ENCODE data around the gene EFCAB14.
"Not testable (repeated sequence)": the region's sequence is repeated elsewhere in the genome, so short reads cannot be mapped to it uniquely, and the experiment has no call there.

EFCAB14 gene

DNA sequence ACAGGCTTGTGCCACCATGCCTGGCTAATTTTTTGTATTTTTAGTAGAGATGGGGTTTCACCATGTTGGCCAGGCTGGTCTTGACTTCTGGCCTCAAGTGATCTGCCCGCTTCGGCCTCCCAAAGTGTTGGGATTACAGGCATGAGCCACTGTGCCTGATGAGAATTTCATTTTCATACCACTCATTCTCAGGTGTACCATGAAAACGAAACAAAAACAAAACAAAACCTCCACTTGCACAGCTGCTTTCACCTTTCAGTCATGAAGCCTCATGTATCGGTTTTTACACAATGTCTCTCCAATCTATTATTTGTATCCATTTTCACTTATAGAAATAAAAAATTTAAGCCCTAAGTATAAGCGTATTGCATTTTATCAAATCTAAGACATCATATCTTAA lies 58.8 kb downstream of the EFCAB14 start:
- H3K36me3 ChIP-seq (ENCODE audit: control insufficient read depth, insufficient read depth, low read length), result peaks cover 10% of the 10 kb centered on the region
- H3K4me3 ChIP-seq (ENCODE audit: low read depth, low read length); H3K9ac ChIP-seq (ENCODE audit: low read depth, low read length); H3K27me3 ChIP-seq (ENCODE audit: control insufficient read depth, insufficient read depth, low read length); H3K9me3 ChIP-seq (ENCODE audit: control insufficient read depth, insufficient read depth, low read length); H3K4me1 ChIP-seq (ENCODE audit: control insufficient read depth, insufficient read depth, low read length): not testable (repeated sequence)

- Histone ChIP-seq H3K4me1 (ENCODE audit: control insufficient read depth, insufficient read depth, low read length) (no peaks in the 10 kb centered on the region), H3K36me3 (ENCODE audit: control insufficient read depth, insufficient read depth, low read length) (peaks cover 8% of the 10 kb centered on the region), H3K9ac (ENCODE audit: low read depth, low read length) (no peak overlapping the region), H3K4me3 (ENCODE audit: low read depth, low read length) (no peak overlapping the region), H3K27me3 (ENCODE audit: control insufficient read depth, insufficient read depth, low read length) (no peaks in the 10 kb centered on the region), H3K9me3 (ENCODE audit: control insufficient read depth, insufficient read depth, low read length) (no peaks in the 10 kb centered on the region)
Observed at GRCh38 chr1:46659307-46659870, 59.5 kb downstream of the EFCAB14 start.

GRCh38 chr1:46657775-46658174 lies 61.1 kb downstream of the EFCAB14 start:
- Histone ChIP-seq H3K9ac (ENCODE audit: low read depth, low read length) (no peak overlapping the region), H3K27me3 (ENCODE audit: control insufficient read depth, insufficient read depth, low read length) (no peaks in the 10 kb centered on the region), H3K9me3 (ENCODE audit: control insufficient read depth, insufficient read depth, low read length) (no peaks in the 10 kb centered on the region), H3K36me3 (ENCODE audit: control insufficient read depth, insufficient read depth, low read length) (peaks cover 5% of the 10 kb centered on the region), H3K4me1 (ENCODE audit: control insufficient read depth, insufficient read depth, low read length) (no peaks in the 10 kb centered on the region), H3K4me3 (ENCODE audit: low read depth, low read length) (no peak overlapping the region)

DNA sequence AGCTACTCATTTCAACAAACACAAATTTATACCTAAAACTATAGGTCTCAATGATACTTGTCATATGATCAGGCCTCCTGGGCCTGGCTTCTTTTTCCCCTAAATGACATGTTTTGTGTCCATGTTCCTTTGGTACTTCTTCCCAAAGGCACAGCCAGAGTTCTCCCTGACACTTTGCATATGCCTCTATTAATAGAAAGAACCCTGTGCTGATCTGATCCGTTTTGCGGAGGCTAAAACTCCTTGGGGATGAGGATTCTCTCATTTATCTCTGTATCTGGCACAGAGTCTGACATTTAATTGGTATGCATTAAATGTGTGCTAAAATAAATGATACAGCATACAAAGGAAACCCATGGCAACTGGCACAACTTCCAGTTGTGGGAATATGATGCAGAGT lies 62.3 kb downstream of the EFCAB14 start:
- peaks cover 5% of the 10 kb centered on the region for H3K36me3 ChIP-seq (ENCODE audit: control insufficient read depth, insufficient read depth, low read length)
- H3K27me3 ChIP-seq (ENCODE audit: control insufficient read depth, insufficient read depth, low read length), result no peaks in the 10 kb centered on the region
- no peak overlapping the region for H3K9ac ChIP-seq (ENCODE audit: low read depth, low read length)
- H3K4me3 ChIP-seq (ENCODE audit: low read depth, low read length), result no peak overlapping the region
- H3K4me1 ChIP-seq (ENCODE audit: control insufficient read depth, insufficient read depth, low read length), result no peaks in the 10 kb centered on the region
- no peaks in the 10 kb centered on the region for H3K9me3 ChIP-seq (ENCODE audit: control insufficient read depth, insufficient read depth, low read length)

DNA sequence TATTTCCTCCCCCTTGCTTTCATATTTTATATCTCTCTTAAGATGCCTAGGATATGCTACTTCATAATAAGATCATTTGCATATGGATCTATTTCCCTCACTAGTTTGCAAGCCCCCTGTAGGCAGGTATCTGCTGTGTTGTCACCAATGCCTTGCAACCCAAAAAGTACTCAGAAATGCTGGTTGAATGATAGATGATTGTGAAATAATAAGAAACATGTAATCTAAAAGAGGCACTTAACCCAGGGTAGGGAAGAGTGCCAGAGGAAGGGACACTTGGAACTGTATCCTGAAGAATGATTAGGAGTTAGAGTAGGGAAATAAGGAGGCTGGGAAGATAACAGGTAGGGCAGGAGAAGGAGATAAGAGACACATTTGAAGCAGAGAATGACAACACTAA lies 63.1 kb downstream of the EFCAB14 start:
- H3K36me3 ChIP-seq (ENCODE audit: control insufficient read depth, insufficient read depth, low read length), result peaks cover 5% of the 10 kb centered on the region

GRCh38 chr1:46654698-46655097 lies 64.2 kb downstream of the EFCAB14 start:
- not testable (repeated sequence) for H3K4me3 ChIP-seq (ENCODE audit: low read depth, low read length); H3K9me3 ChIP-seq (ENCODE audit: control insufficient read depth, insufficient read depth, low read length); H3K27me3 ChIP-seq (ENCODE audit: control insufficient read depth, insufficient read depth, low read length); H3K9ac ChIP-seq (ENCODE audit: low read depth, low read length); H3K36me3 ChIP-seq (ENCODE audit: control insufficient read depth, insufficient read depth, low read length); H3K4me1 ChIP-seq (ENCODE audit: control insufficient read depth, insufficient read depth, low read length)

More for the DNA sequence above, 63.1 kb downstream of the EFCAB14 start:
- Histone ChIP-seq H3K4me3 (ENCODE audit: low read depth, low read length) (no peak overlapping the region), H3K27me3 (ENCODE audit: control insufficient read depth, insufficient read depth, low read length) (no peaks in the 10 kb centered on the region), H3K9ac (ENCODE audit: low read depth, low read length) (no peak overlapping the region), H3K9me3 (ENCODE audit: control insufficient read depth, insufficient read depth, low read length) (no peaks in the 10 kb centered on the region), H3K4me1 (ENCODE audit: control insufficient read depth, insufficient read depth, low read length) (no peaks in the 10 kb centered on the region)

DNA sequence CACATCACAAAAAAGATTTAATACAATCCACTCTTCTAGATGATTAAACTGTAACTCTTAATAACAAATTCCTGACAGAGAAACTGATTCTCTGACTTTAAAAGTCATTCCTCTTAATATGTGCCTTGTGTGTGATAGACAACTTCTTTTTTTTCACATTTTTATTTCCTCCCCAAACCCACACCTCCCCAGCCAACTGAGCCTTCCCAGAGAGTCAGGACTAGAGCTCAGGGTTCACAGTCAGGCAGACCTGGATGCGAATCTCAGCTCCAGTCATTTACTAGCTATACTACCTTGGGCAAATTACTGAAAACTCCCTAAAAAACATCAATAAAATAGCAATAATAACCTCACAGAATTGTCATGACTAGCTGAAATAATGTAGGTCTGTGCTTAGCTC lies 64.9 kb downstream of the EFCAB14 start:
- Histone ChIP-seq H3K36me3 (ENCODE audit: control insufficient read depth, insufficient read depth, low read length) (peaks cover 5% of the 10 kb centered on the region), H3K9ac (ENCODE audit: low read depth, low read length) (no peak overlapping the region)

GRCh38 chr1:46653405-46653958 lies 65.4 kb downstream of the EFCAB14 start:
- H3K9ac ChIP-seq (ENCODE audit: low read depth, low read length), result no peak overlapping the region
- no peaks in the 10 kb centered on the region for H3K9me3 ChIP-seq (ENCODE audit: control insufficient read depth, insufficient read depth, low read length)
- no peaks in the 10 kb centered on the region for H3K27me3 ChIP-seq (ENCODE audit: control insufficient read depth, insufficient read depth, low read length)
- no peaks in the 10 kb centered on the region for H3K4me1 ChIP-seq (ENCODE audit: control insufficient read depth, insufficient read depth, low read length)
- peaks cover 5% of the 10 kb centered on the region for H3K36me3 ChIP-seq (ENCODE audit: control insufficient read depth, insufficient read depth, low read length)
- no peak overlapping the region for H3K4me3 ChIP-seq (ENCODE audit: low read depth, low read length)

More for the DNA sequence above, 64.9 kb downstream of the EFCAB14 start:
- H3K4me1 ChIP-seq (ENCODE audit: control insufficient read depth, insufficient read depth, low read length), result no peaks in the 10 kb centered on the region
- H3K9me3 ChIP-seq (ENCODE audit: control insufficient read depth, insufficient read depth, low read length), result no peaks in the 10 kb centered on the region
- no peaks in the 10 kb centered on the region for H3K27me3 ChIP-seq (ENCODE audit: control insufficient read depth, insufficient read depth, low read length)
- H3K4me3 ChIP-seq (ENCODE audit: low read depth, low read length), result no peak overlapping the region

- H3K4me3 ChIP-seq (ENCODE audit: low read depth, low read length), result no peak overlapping the region
- no peaks in the 10 kb centered on the region for H3K9me3 ChIP-seq (ENCODE audit: control insufficient read depth, insufficient read depth, low read length)
- no peak overlapping the region for H3K9ac ChIP-seq (ENCODE audit: low read depth, low read length)
- H3K4me1 ChIP-seq (ENCODE audit: control insufficient read depth, insufficient read depth, low read length), result no peaks in the 10 kb centered on the region
- H3K36me3 ChIP-seq (ENCODE audit: control insufficient read depth, insufficient read depth, low read length), result peaks cover 5% of the 10 kb centered on the region
- no peaks in the 10 kb centered on the region for H3K27me3 ChIP-seq (ENCODE audit: control insufficient read depth, insufficient read depth, low read length)
Observed at GRCh38 chr1:46652321-46653100, 66.4 kb downstream of the EFCAB14 start.

DNA sequence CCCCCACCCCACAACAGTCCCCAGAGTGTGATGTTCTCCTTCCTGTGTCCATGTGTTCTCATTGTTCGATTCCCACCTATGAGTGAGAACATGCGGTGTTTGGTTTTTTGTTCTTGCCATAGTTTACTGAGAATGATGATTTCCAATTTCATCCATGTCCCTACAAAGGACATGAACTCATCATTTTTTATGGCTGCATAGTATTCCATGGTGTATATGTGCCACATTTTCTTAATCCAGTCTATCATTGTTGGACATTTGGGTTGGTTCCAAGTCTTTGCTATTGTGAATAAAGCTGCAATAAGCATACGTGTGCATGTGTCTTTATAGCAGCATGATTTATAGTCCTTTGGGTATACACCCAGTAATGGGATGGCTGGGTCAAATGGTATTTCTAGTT lies 67.8 kb downstream of the EFCAB14 start:
- H3K4me3 ChIP-seq (ENCODE audit: low read depth, low read length); H3K9ac ChIP-seq (ENCODE audit: low read depth, low read length); H3K27me3 ChIP-seq (ENCODE audit: control insufficient read depth, insufficient read depth, low read length); H3K4me1 ChIP-seq (ENCODE audit: control insufficient read depth, insufficient read depth, low read length); H3K9me3 ChIP-seq (ENCODE audit: control insufficient read depth, insufficient read depth, low read length); H3K36me3 ChIP-seq (ENCODE audit: control insufficient read depth, insufficient read depth, low read length): not testable (repeated sequence)

DNA sequence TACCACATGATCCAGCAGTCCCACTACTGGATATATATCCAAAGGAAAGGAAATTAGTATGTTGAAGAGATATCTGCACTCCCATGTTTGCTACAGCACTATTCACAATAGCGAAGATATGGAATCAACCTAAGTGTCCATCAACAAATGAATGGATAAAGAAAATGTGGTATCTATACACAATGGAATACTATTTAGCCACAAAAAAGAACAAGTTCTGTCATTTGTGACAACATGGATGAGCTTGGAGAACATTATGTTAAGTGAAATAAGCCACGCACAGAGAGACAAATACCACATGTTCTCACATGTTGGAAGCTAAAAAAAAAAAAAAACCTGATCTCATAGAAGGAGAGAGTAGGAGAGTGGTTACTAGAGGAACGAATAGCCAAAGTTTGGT lies 68.4 kb downstream of the EFCAB14 start:
- Histone ChIP-seq H3K36me3 (ENCODE audit: control insufficient read depth, insufficient read depth, low read length) (no peaks in the 10 kb centered on the region), H3K27me3 (ENCODE audit: control insufficient read depth, insufficient read depth, low read length) (no peaks in the 10 kb centered on the region), H3K4me3 (ENCODE audit: low read depth, low read length) (no peak overlapping the region), H3K9me3 (ENCODE audit: control insufficient read depth, insufficient read depth, low read length) (no peaks in the 10 kb centered on the region), H3K9ac (ENCODE audit: low read depth, low read length) (no peak overlapping the region), H3K4me1 (ENCODE audit: control insufficient read depth, insufficient read depth, low read length) (no peaks in the 10 kb centered on the region)

DNA sequence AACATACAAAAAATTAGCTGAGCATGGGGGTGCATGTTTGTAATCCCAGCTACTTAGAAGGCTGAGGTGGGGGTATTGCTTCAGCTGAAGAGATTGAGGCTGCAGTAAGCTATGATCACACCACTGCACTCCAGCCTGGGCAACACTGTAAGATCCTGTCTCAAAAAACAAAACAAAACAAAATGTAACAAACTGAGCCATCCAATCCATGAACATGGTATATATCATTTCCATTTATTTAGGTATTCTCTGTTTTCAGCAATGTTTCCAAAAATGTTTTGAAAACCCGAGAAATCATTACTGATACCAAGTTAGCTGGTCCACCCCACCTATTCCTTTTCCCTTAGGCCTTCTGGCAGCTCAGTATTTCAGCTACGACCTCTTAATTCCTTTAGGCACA lies 69.2 kb downstream of the EFCAB14 start:
- H3K9me3 ChIP-seq (ENCODE audit: control insufficient read depth, insufficient read depth, low read length), result no peaks in the 10 kb centered on the region
- no peaks in the 10 kb centered on the region for H3K4me1 ChIP-seq (ENCODE audit: control insufficient read depth, insufficient read depth, low read length)
- H3K4me3 ChIP-seq (ENCODE audit: low read depth, low read length), result no peak overlapping the region
- no peaks in the 10 kb centered on the region for H3K27me3 ChIP-seq (ENCODE audit: control insufficient read depth, insufficient read depth, low read length)
- H3K9ac ChIP-seq (ENCODE audit: low read depth, low read length), result no peak overlapping the region
- H3K36me3 ChIP-seq (ENCODE audit: control insufficient read depth, insufficient read depth, low read length), result no peaks in the 10 kb centered on the region
